HS-27A (cell line): ENCODE measurements around the gene MAP3K2.

Experiments
- DNase-seq: peaks from one replicate; pipeline ENCODE4 v3.0.0-alpha.2; 2012; ENCODE audit warnings: low read depth, missing footprints

The MAP3K2 gene

DNA sequence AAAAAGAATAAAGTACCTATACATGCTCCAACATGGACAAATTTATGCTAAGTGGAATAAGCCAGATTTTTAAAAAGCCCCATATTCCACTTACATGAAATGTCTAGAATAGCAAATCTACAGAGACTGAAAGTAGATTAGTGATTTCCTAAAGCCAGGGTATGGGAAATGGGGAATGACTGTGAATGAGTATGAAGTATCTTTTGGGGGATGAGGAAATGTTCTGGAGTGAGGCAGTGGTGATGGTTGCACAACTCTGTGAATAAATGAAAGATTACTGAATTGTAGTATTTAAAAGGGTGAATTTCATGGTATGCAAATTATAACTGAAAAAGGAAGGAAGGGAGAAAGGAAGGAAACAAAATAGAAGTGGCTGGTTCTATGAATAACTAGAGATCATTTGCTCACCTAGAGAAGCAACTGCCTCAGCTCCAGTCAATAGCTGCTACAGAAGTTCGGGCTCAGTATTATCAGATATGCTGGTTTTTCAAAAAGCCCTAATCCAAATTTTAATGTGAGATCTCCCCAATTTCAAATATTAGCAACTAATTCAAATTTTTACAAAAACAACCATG lies 39.3 kb downstream of the MAP3K2 start:
- DNase-seq, result no peak

DNA sequence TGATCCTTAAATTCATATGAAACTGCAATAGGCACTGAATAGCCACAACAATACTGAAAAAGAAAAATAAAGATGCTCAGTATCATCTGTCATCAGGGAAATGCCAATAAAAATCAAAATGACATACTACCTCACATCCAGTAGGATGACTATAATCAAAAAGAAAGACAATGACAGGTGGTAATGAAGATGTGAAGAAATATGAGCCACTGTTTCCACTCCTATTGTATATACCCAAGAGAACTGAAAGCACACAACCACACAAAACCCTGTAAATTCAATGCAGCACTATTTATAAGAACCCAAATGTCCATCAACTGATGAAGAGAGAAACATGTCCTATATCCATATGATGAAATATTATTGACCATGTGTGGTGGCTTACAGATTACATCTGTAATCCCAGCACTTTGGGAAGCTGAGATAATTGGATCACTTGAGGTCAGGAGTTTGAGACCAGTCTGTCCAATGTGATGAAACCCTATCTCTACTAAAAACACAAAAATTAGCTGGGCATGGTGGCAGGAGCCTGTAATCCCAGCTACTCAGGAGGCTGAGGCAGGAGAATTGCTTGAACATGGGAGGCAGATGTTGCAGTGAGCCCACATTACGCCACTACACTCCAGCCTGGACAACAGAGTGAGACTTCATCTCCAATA lies 39.9 kb downstream of the MAP3K2 start:
- DNase-seq, result no peak

DNA sequence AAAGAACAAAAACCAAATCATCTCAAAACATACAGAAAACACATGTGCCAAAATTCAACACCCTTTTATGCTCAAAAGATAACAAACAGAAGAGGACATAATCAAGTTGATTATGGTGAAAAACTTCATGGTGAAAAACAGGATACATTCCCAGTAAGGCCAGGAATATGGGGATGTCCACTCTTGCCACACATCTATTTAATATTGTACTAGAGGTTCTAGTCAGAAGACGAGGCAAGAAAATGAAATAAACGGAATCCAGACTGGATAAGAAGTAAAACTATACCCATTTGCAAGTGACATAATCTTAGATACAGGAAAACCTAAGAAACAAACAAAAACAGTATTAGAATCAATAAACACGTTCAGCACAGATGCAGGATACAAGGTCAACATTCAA lies 40.8 kb downstream of the MAP3K2 start:
- DNase-seq, result no peak

DNA sequence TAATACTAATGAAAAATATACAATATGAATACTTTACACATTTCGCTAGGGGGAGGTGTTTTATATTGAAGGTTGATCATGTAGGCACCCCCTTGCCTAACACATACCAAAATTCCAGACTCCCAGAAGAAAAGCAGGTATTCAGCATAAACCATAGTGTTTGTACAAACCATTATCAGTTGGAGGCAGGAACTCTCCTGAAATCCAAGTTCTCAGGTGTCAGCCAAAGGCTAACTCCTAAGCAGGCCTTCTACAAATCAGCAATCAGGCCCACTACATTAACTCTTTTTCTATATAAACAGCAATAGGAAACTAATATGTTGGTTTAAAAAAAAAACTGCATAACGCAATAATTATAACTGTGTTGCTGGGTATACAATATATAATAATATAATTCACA lies 44.5 kb downstream of the MAP3K2 start:
- DNase-seq, result no peak

DNA sequence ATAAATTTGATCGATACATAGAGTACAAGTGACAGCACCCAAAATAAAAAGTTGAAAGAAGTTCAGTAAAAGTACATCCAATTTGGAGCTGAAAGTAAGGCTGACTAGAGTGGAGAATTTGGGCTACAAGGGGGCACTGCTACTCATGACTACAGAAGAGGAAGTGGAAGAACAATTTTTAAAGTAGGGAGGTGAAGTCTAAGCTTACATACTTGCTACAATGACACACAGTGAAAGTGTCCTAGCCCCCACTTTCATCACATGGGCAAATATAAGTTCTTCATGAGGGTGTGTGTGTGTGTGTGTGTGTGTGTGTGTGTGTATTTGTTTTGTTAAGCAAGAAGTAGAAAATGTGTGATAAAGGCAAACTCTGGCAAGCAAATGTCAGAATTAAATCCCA lies 45.7 kb downstream of the MAP3K2 start:
- no peak for DNase-seq

DNA sequence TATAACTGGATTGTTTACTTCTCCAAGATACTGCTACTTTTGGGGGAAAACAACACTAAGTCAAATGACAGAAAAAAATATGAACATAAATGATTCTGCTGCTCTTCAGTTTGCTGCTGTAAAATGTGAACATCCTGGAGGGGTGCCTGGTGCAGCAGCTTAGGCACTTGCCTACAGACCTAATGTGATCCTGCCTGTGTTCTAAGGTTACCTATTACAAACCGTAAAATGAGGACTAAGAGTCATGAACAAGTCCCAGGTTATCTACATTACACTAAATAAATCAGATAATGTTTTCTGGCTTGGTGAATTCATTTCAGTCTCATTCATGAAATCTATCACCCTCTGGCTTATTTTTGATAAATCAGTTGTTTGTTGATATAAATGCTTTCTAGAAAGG lies 55.4 kb downstream of the MAP3K2 start:
- DNase-seq, result no peak

DNA sequence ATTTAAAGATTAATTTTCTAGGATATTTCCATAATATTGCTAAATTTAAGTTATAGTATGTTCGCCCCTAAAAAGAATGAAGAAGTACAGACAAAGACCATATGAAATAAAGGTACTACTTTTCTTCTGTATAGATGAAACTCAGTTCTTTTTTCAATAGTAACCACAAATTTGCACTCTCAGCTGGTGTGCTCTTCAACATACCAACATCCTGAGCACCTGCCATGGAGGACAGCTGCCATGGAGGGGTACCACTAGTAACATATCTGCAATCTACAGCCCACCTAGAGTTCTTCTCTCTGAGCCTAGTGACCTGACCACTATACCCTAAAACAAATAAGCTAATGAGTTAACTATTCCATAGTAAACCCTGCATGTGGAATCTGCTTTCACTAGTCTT lies 57.0 kb downstream of the MAP3K2 start:
- DNase-seq, result no peak

DNA sequence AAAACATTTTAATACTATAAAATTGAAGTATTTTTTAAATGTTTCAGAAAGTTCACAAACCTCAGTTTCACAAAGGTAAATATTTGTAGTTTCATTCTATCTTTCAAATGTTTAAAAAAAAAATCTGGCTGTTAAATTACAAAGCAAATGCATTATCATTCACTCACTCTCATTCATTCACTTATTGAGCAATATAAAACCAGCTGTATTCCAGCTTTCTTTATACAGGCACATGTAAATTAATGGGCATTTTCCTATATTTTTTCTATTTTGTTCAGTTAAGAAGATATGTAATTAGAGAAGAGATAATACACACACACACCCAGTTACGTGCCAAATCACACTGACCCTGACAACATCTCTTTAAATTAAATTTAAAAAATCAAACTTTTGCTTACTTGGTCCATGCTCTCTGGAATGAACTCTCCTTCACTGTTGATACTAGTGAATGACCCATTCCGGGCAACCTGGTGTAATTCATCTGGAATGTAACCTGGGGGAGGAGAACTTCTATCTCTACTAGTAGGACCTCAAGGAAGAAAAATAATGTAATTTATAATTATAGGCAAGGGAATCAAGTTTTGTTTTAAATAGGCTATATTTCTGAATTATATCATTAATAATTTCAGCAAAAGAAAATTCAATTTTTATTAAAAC lies 61.4 kb downstream of the MAP3K2 start:
- DNase-seq, result no peak

DNA sequence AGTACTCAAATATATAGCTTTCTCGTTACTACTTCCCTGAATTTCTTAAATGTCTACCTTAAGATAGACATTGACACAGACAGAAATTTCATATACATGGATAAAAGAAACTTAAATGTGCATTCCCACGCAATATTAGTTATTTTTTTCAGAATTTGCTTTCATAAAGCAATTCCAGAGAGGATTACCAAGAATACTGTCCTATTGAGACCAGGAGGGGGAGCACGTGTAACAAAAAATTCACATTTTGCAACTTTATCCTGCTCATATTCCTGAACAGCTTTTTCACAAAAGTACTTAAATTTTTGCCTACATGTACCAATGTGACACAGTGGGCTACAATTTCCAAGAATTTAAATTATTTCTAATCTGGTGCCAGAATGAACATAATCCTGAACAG lies 63.1 kb downstream of the MAP3K2 start:
- peak; percentile 39 for DNase-seq

DNA sequence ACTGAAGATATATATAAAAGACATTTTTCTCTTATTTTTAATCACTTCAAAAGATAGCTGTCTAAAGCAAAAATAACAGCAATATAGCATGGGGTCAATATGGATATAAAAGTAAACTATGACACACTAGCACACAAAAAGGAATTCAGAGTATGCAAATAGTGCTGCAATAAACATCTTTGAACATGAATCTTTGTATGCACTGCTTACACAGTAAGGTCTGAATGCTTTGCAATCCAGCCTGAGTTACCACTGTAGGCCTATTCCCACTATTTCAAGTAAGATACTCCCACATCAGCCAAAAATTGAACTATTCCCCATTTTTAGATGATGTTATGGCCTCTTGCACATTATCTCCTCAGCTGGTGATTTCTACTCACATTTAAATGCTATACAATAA lies 66.5 kb downstream of the MAP3K2 start:
- no peak for DNase-seq

DNA sequence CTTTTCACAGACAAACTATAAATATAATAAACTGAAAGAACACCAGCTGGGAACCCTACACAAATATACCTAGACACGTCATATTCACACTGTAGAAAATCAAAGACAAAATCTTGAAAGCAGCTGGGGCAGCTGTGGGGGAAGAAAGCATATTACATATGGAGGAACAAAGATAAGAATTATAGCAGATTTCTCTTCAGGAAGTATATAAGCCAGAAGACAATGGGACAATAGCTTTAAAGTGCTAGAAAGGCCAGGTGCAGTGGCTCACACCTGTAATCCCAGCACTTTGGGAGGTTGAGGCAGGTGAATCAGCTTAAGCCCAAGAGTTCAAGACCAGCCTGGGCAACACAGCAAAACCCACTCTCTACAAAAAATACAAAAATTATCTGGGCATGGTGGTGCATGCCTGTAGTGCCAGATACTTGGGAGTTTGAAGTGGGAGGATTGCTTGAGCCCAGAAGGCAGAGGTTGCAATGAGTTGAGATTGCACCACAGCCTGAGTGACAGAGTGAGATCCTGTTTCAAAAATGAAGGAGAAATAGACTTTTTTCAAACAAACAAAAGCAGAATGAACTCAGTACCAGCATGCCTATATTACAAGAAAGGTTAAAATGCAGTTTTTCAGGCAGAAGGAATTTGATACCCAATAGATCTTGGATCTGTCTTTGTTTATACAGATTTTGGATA lies 67.0 kb downstream of the MAP3K2 start:
- no peak for DNase-seq

DNA sequence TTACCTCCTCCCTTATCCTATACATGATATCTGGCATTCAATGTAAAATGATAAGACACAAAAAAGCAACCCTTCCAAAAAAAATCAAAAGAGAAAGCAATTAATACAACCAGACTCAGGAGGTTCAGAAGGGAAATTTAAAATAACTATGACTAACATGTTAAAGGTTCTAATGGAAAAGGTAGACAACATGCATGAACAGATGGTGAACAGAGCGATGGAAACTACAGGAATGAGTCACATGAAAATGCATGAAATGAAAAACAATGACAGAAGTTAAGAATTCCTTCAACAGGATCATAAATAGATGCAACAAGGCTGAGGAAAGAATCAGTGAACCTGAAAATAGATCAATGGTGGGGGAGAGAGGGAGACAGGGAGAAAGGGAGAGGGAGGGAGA lies 67.7 kb downstream of the MAP3K2 start:
- DNase-seq, result no peak

DNA sequence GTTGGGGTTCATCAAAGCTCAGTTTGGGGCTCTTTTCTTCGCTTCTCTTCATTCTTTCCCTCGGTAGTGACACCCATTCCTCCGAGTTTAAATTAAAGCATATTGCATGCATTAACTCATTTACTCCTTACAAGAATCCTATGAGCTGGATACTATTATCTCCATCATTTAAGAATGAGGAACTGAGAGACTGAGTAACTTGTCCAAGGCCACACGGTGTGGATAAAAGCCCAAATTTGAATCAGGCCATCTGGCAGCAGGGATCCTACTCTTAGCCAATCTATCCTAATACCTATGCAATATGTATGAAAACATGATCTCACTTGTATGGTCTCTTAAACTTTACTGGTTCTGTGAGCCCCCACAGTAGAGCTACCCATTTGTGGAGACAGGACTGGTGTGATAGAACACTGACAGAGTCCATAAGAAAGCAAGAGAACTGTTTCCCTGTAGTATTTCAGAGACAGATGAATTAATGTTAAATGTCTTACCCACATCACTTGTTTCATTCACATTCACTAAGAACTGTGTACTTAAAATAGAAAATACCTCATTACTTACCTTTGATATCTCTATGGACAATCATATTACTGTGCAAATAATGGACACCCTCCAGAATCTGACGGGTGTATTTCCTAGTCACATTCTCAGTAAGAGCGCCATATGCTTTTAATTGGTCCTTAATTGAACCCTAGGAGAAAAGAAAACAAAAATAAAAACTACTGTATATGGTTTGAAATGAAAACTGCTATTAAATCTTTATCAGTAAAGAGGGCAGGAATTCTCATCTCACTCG lies 73.4 kb downstream of the MAP3K2 start:
- no peak for DNase-seq

DNA sequence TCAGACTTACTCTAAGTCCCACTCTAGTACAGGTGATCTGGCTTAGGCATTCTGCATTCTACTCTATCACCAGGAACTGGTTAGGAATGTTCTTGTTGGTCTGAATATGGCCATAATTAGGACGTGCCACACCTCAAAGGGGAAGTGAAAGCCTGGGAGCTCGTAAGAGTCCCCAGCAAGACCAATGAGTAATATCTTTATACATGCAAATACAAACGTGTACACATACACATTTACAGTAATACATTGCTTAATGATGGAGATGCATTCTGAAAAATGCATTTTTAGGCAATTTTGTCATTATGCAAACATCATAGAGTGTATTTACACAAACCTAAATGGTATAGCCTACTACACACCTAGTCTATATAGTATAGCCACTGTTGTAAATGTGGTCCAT lies 74.4 kb downstream of the MAP3K2 start:
- DNase-seq, result no peak

DNA sequence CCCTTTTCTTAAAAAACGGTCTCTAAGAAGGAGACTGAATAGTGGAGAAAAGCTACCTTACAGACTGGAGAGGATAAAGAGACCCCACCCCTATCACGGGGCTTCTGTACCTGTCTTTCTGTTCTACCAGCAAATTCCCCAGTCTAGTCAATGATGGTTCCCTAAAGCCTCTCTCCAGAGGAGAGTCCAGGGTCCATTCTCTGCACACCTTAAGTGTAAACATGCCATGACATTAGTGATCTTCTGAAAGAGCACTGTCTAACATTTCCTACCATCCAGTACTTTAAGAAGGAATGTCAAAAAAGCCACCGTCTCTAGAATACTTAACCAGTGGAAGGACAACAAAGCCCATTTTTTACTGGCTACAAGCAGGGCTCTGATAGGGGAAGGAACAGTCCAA lies 76.8 kb downstream of the MAP3K2 start:
- DNase-seq, result no peak

DNA sequence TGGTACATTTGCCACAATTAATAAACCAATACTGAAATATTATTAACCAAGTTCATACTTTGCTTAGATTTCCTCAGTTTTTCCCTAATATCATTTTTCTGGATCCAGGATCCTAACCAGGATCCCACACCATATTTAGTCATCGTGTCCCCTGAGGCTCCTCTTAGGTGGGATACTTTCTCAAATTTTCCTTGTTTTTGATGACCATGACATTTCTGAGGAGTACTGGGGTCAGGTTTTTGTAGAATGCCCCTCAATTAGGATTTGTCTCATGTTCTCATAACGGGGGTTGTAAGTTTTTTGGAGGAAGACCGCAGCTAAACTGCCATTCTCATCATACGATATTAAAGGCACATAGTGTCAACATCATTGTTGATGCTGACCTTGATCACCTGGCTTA lies 78.3 kb downstream of the MAP3K2 start:
- no peak for DNase-seq

DNA sequence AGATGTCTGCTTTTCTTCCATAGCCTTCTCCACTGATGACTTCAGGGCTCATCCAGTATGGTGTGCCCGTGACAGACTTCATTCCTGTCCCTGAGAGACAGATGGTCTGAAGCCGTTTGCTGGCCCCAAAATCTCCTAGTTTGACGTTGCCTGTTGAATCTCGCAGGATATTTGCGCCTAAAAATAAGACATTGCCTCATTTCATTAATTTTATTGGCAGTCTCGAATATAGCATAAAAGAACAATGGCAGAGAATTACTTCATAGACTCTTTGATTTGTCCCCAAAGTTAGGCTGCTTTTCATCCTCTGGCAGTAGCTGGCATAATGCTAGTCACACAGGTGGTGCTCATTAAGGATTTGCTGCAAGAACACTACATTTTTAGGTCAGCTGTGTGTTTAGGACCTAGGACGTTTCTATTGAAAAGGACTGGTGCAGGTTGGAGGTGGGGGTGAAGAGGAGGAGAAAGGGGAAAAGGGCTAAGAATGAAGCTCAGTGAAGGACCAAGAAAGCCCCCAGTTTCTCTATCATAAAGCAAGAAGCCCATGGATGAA lies 79.1 kb downstream of the MAP3K2 start:
- DNase-seq, result no peak

DNA sequence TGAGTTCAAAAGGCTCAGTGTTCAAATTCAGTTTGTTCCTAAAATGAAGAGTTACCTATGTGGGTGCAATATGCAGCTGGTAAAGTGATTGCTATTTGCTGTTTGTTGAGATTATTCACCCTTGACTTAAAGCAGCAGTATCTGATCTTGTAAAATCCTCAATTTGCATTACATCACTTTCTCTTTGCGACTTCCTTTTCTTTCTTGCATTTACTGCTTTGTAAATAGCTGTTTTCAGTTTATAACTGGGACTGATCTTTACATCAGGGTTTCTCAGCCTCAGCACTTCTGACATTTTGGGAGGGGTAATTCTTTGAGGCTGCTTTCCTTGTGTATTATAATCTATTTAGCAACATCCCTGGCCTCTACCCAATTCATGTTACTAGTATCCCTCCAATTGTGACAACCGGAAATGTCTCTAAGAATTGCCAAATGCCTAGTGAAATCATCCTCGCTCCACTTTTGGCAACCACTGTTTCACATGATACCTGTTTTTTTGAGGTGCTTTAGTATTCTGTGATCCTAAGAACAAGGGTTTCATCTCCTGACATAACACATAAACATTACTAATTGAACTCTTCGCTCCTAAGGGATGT lies 81.7 kb downstream of the MAP3K2 start:
- DNase-seq, result no peak

DNA sequence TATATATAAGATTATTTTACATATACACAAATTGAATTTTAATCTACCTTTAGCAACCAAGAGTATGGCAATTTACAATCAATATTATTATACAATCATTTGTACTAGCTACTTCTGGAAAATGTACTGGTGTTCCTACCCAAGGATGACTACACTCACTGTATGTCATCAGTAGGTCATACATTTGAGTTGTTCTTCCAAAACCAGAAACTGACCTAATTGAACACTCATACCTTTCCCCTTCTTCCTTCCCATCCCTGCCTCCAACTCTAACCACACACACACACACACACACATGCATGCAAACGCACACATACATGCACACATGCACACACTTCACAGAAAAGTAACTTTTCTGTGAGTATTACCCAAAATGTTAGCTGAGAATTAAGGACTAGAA lies 85.6 kb downstream of the MAP3K2 start:
- no peak for DNase-seq

DNA sequence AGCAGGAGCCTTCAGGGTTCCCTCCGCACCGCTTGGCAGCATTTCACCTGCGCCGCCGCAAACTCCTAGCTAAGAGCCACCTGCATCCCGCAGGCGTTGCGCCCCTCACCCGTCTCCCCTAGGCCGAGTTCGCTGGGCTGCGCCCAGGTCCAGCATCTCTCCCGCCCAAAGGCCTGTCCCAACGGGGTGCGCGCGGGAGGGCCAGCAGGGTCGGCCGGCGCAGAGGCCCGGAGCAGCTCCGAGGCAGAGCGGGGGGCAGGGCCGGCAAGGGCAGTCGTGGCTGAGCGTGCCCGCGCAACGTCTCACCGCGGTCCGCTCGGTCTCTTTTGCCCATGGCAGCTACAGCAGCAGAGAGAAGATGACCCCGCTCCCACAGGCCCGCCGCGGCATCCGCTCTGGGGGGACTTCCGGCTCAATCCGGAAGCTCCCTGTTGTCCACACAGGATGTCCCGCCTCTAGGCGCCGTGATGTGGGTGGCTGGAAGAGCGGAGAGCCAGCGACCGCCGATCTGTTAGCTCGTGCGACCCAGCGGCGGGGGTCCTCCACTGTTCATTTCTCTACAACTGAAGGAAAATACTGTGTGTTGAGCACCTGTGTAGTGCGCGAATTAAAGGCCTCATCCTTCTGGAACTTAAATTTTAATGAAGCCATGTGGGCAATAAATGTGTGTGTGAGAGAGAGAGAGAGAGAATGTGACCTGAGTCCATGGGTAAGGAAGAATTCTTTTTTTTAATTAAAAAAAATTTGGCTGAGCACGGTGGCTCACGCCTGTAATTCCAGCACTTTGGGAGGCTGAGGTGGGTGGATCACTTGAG lies 93.8 kb downstream of the MAP3K2 start, which contains the start of gene ERCC3:
Gene ERCC3 (minus strand): TSS at position 397 of the 815 bp plus-strand sequence. CDS start 63 bp downstream, at position 334.
- DNase-seq, result peak; percentile 84

DNA sequence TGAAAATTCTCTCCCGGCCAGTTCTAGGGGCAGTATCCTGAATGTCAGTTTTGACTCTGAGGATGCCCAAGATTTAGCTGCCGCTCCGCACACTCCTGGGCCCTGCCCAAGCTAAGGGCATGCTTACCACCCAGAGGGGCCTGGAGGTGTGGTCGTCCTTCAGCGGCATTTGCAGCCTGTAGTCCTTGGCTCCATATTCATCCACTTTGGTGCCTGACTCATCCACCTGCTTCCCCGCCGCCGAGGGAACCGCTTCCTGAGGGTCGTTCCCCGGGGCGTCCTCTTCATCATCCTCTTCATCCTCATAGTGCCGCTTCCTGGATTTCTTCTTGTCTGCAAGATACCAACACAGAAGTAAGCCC lies 94.4 kb downstream of the MAP3K2 start:
- DNase-seq, result no peak
